CD14-positive monocyte (primary cell): ENCODE results near the gene NR2C2AP. TPM values are rescaled to one million over a fixed set of nuclear protein-coding genes. Genes with fewer than 3 reads are reported as not detected.

ENCODE experiments used
- DNase-seq, 3 donors: peaks; one replicate each; pipeline ENCODE4 v3.0.0-alpha.2; 2011 to 2022
- H2AFZ ChIP-seq: 2 replicates; pipeline ENCODE4 v1.6.0; 2012; ENCODE audit warnings: mild to moderate bottlenecking, low read depth, low read length, inconsistent platforms; ENCODE audit not compliant: insufficient read depth, poor library complexity, severe bottlenecking
- H3K27ac ChIP-seq, 2 donors: 1 replicate in 1 of 2; 2 replicates in 1 of 2; pipeline ENCODE4 v1.5.1; 2012 to 2013; ENCODE audit warnings: low read length in 2 of 2, control low read depth in 1 of 2, inconsistent platforms in 1 of 2, low read depth in 1 of 2, mild to moderate bottlenecking in 1 of 2
- H3K27me3 ChIP-seq, 2 donors: one replicate each; pipeline versions ENCODE4 v1.6.0 to v1.6.1; 2011 to 2013; ENCODE audit warnings: low read length in 2 of 2; ENCODE audit not compliant: control insufficient read depth in 2 of 2, insufficient read depth in 2 of 2
- H3K36me3 ChIP-seq, 2 donors: replicated peaks in 1 of 2; 1 replicate in 1 of 2; 2 replicates in 1 of 2; pipeline versions ENCODE4 v1.5.1 to v1.6.1; 2012 to 2013; ENCODE audit warnings: low read length in 2 of 2, control low read depth in 1 of 2, inconsistent platforms in 1 of 2, mild to moderate bottlenecking in 1 of 2; ENCODE audit not compliant: insufficient read depth in 2 of 2, control insufficient read depth in 1 of 2
- H3K4me1 ChIP-seq, 2 donors: 1 replicate in 1 of 2; 2 replicates in 1 of 2; pipeline versions ENCODE4 v1.5.1 to v1.6.1; 2012 to 2013; ENCODE audit warnings: low read length in 2 of 2, control low read depth in 1 of 2, inconsistent platforms in 1 of 2, mild to moderate bottlenecking in 1 of 2, moderate library complexity in 1 of 2; ENCODE audit not compliant: insufficient read depth in 2 of 2, control insufficient read depth in 1 of 2
- H3K4me2 ChIP-seq: replicated peaks from 2 replicates; pipeline ENCODE3; 2012; ENCODE audit warnings: low read length, moderate library complexity, mild to moderate bottlenecking; ENCODE audit not compliant: poor library complexity, severe bottlenecking; ENCODE audit errors: extremely low read depth
- H3K4me3 ChIP-seq, 3 experiments: fragments of 200-600 bp in 1 of 3; sonication (generic) in 1 of 3; replicated peaks in 1 of 3; 1 replicate in 2 of 3; 2 replicates in 1 of 3; pipeline ENCODE4 v1.5.1; 2011 to 2013; ENCODE audit warnings: low read length in 3 of 3, mild to moderate bottlenecking in 3 of 3, control low read depth in 2 of 3, low read depth in 2 of 3, inconsistent platforms in 1 of 3, moderate library complexity in 1 of 3
- H3K79me2 ChIP-seq: 2 replicates; pipeline ENCODE4 v1.6.0; 2012; ENCODE audit warnings: mild to moderate bottlenecking, control low read depth, inconsistent platforms, low read length, moderate library complexity; ENCODE audit not compliant: insufficient read depth
- H3K9ac ChIP-seq: 2 replicates; pipeline ENCODE4 v1.6.0; 2017; ENCODE audit warnings: low read length, mild to moderate bottlenecking; ENCODE audit not compliant: insufficient read depth, poor library complexity, severe bottlenecking
- H3K9me3 ChIP-seq, 2 donors: replicated peaks in 1 of 2; 1 replicate in 1 of 2; 2 replicates in 1 of 2; pipeline versions ENCODE4 v1.5.1 to v1.6.1; 2012 to 2013; ENCODE audit warnings: low read length in 2 of 2, control low read depth in 1 of 2; ENCODE audit not compliant: control insufficient read depth in 1 of 2, insufficient read depth in 1 of 2
- H4K20me1 ChIP-seq: 2 replicates; pipeline ENCODE4 v1.6.0; 2012; ENCODE audit warnings: mild to moderate bottlenecking, low read length, control low read depth, moderate library complexity; ENCODE audit not compliant: insufficient read depth
- H3K27ac Mint-ChIP-seq, 7 donors: one replicate each; pipeline ENCODE4 v1.8.0; 2020; ENCODE audit warnings: mild to moderate bottlenecking in 7 of 7, mixed read lengths in 7 of 7, moderate library complexity in 6 of 7, inconsistent platforms in 2 of 7
- H3K27me3 Mint-ChIP-seq, 3 donors: one replicate each; pipeline ENCODE4 v1.8.0; 2021 to 2022; ENCODE audit warnings: low read depth in 3 of 3, mild to moderate bottlenecking in 3 of 3, mixed read lengths in 3 of 3, moderate library complexity in 3 of 3, inconsistent platforms in 1 of 3
- H3K36me3 Mint-ChIP-seq, 2 donors: one replicate each; pipeline ENCODE4 v1.8.0; 2020; ENCODE audit warnings: mixed read lengths in 2 of 2, inconsistent platforms in 1 of 2, mild to moderate bottlenecking in 1 of 2
- H3K4me1 Mint-ChIP-seq: one replicate; pipeline ENCODE4 v1.8.0; 2020; ENCODE audit warnings: mild to moderate bottlenecking, mixed read lengths
- H3K4me3 Mint-ChIP-seq, 2 donors: one replicate each; pipeline ENCODE4 v1.8.0; 2020; ENCODE audit warnings: mild to moderate bottlenecking in 2 of 2, mixed read lengths in 2 of 2, moderate library complexity in 1 of 2
- H3K9me3 Mint-ChIP-seq, 7 donors: one replicate each; pipeline ENCODE4 v1.8.0; 2020 to 2022; ENCODE audit warnings: mixed read lengths in 7 of 7, mild to moderate bottlenecking in 6 of 7, moderate library complexity in 6 of 7, inconsistent platforms in 2 of 7
- CTCF ChIP-seq: fragments of 200-600 bp; IDR thresholded peaks from one replicate; pipeline ENCODE4 v1.8.0; 2022; ENCODE audit warnings: antibody characterized with exemption, mild to moderate bottlenecking
- WGBS: methylation state at CpG from one replicate; pipeline ENCODE4 v1.1.5; 2013; ENCODE audit warnings: missing lambda C conversion rate; ENCODE audit not compliant: insufficient coverage; 5-methylcytosine and 5-hydroxymethylcytosine counted together
- intact Hi-C, 2 donors: fragments of 100-400 bp; cut with micrococcal nuclease; formaldehyde crosslinking; loops; one replicate each; pipeline versions ENCODE4 v1.15.0 to v1.15.1; 2023
- polyA plus RNA-seq, 3 donors: library from polyadenylated mRNA; depleted of rRNA in 1 of 3; unstranded in 2 of 3; stranded (reverse) in 1 of 3; fragments of 300-500 nt in 2 of 3; fragments of >200 nt in 1 of 3; fragmentation: Illumina TruSeq in 2 of 3; gene quantifications; 1 replicate in 2 of 3; 2 replicates in 1 of 3; pipeline ENCODE4 v1.2.3, GENCODE V29; 2012 to 2021

Gene NR2C2AP
- polyA plus RNA-seq, 3 donors, result 6.4 to 7.8 (median 6.4) TPM

- 19% methylated on average over 6 of the region's 7 CpGs for WGBS
- H3K27me3 Mint-ChIP-seq, result peaks cover 52 to 72% (median 59%) of the 10 kb centered on the region in 3 donors
- peaks cover 5 to 36% of the 10 kb centered on the region in 2 donors for H3K27me3 ChIP-seq
- no peaks in the 10 kb centered on the region for H3K4me1 Mint-ChIP-seq
- H3K79me2 ChIP-seq, result no peaks in the 10 kb centered on the region
- H3K4me3 Mint-ChIP-seq, result peak overlapping the region in 1 of 2 donors; percentile 27
- no peak overlapping the region for H2AFZ ChIP-seq
- no peaks in the 10 kb centered on the region for H3K36me3 Mint-ChIP-seq
- H3K9ac ChIP-seq, result no peak overlapping the region
- H4K20me1 ChIP-seq, result no peaks in the 10 kb centered on the region
- H3K9me3 Mint-ChIP-seq, result peaks cover 0 to 10% (median 5%) of the 10 kb centered on the region in 7 donors
- no peaks in the 10 kb centered on the region for H3K4me1 ChIP-seq
- TF ChIP-seq CTCF, result no peak
- H3K9me3 ChIP-seq, result peaks cover 2 to 4% of the 10 kb centered on the region in 2 donors
- no peak overlapping the region for H3K27ac ChIP-seq
- no peaks in the 10 kb centered on the region for H3K36me3 ChIP-seq
- intact Hi-C loops, result no loop called here
- H3K27ac Mint-ChIP-seq, result no peak overlapping the region
- DNase-seq, result no peak
- no peak overlapping the region for H3K4me2 ChIP-seq
- H3K4me3 ChIP-seq, result no peak overlapping the region
These were observed 9.7 kb upstream of the NR2C2AP start for GRCh38 chr19:19212916-19213315.

GRCh38 chr19:19211499-19212420, 8.5 kb upstream of the NR2C2AP start, which contains the start of gene NCAN:
Gene NCAN, plus strand, starts transcription at chr19:19211958. Its CDS starts 4,996 bp downstream, at chr19:19216954.
- Mint-ChIP-seq H3K36me3 (no peaks in the 10 kb centered on the region), H3K4me3 (peak within 1 kb of the TSS in 1 of 2 donors; percentile 75), H3K4me1 (peaks cover 7% of the 10 kb centered on the region), H3K9me3 (peaks cover 0 to 7% (median 6%) of the 10 kb centered on the region in 7 donors), H3K27me3 (peaks cover 54 to 74% (median 58%) of the 10 kb centered on the region in 3 donors), H3K27ac (no peak within 1 kb of the TSS)
- no peaks in the 10 kb centered on the region for H3K79me2 ChIP-seq
- intact Hi-C loops, result no loop called here
- no peak within 1 kb of the TSS for H3K27ac ChIP-seq
- H3K4me2 ChIP-seq, result no peak within 1 kb of the TSS
- no peaks in the 10 kb centered on the region for H3K36me3 ChIP-seq
- no peak within 1 kb of the TSS for H2AFZ ChIP-seq
- H3K9ac ChIP-seq, result no peak within 1 kb of the TSS
- DNase-seq, result no peak
- no peak within 1 kb of the TSS for H3K4me3 ChIP-seq
- H3K9me3 ChIP-seq, result peaks cover 4 to 7% of the 10 kb centered on the region in 2 donors
- no peak for TF ChIP-seq CTCF
- 15% methylated on average over 44 of the region's 54 CpGs for WGBS
- H3K27me3 ChIP-seq, result peaks cover 5 to 36% of the 10 kb centered on the region in 2 donors
- no peaks in the 10 kb centered on the region for H4K20me1 ChIP-seq
- H3K4me1 ChIP-seq, result no peaks in the 10 kb centered on the region
